Superior temporal gyrus (tissue), 1 donor: Measurements from ENCODE around the gene BAG1.
A peak's percentile ranks its signal among the peaks of the same experiment; 100 is the strongest.

Experiments used
- DNase-seq: peaks from one replicate; pipeline ENCODE4 v3.0.0-alpha.2; 2016; ENCODE audit errors: extremely low spot score

Gene BAG1

GRCh38 chr9:33242609-33243134, 21.8 kb downstream of the BAG1 start:
- DNase-seq = no peak

- no peak for DNase-seq
Observed at GRCh38 chr9:33241298-33241697, 23.2 kb downstream of the BAG1 start.

GRCh38 chr9:33239921-33240320, 24.6 kb downstream of the BAG1 start, which contains the start of gene SPINK4:
TSS of gene SPINK4 (plus strand) at chr9:33240167. CDS start at chr9:33240209, 42 bp downstream.
- no peak for DNase-seq

GRCh38 chr9:33236571-33236970, 27.9 kb downstream of the BAG1 start:
- DNase-seq = no peak

GRCh38 chr9:33234511-33235467, 29.7 kb downstream of the BAG1 start:
- DNase-seq = no peak

- DNase-seq = no peak
Observed at GRCh38 chr9:33233626-33234342, 30.7 kb downstream of the BAG1 start.

- no peak for DNase-seq
Observed at GRCh38 chr9:33232815-33233214, 31.7 kb downstream of the BAG1 start.

- no peak for DNase-seq
Observed at GRCh38 chr9:33231623-33231942, 32.9 kb downstream of the BAG1 start.

GRCh38 chr9:33230756-33231622, 33.5 kb downstream of the BAG1 start:
- no peak for DNase-seq

GRCh38 chr9:33229359-33230114, 35.0 kb downstream of the BAG1 start:
- no peak for DNase-seq

GRCh38 chr9:33228606-33229005, 35.9 kb downstream of the BAG1 start:
- DNase-seq = no peak

- DNase-seq = no peak
Observed at GRCh38 chr9:33227741-33228140, 36.8 kb downstream of the BAG1 start.

GRCh38 chr9:33227008-33227398, 37.5 kb downstream of the BAG1 start:
- DNase-seq = no peak

- peak; percentile 95 for DNase-seq
Observed at GRCh38 chr9:33225319-33226147, 39.0 kb downstream of the BAG1 start.

GRCh38 chr9:33223696-33224095, 40.8 kb downstream of the BAG1 start:
- no peak for DNase-seq

- no peak for DNase-seq
Observed at GRCh38 chr9:33222031-33222430, 42.5 kb downstream of the BAG1 start.

- DNase-seq = no peak
Observed at GRCh38 chr9:33221568-33221884, 43.0 kb downstream of the BAG1 start.

GRCh38 chr9:33220681-33221567, 43.6 kb downstream of the BAG1 start:
- no peak for DNase-seq

- no peak for DNase-seq
Observed at GRCh38 chr9:33211695-33212393, 52.7 kb downstream of the BAG1 start.
